Transverse colon (tissue), 3 donors: ENCODE data around the gene ABCC1.

ENCODE experiments used
- EP300 ChIP-seq: sonication (generic); formaldehyde crosslinking; IDR thresholded peaks from one replicate; pipeline ENCODE4 v1.6.1; 2017; ENCODE audit warnings: antibody characterized with exemption, low read depth
- POLR2A ChIP-seq: fragments of 450-650 bp; IDR thresholded peaks from one replicate; pipeline ENCODE4 v1.6.1; 2016; ENCODE audit warnings: antibody characterized with exemption, mild to moderate bottlenecking, moderate library complexity
- TF ChIP-seq, protein P1 (sequence below), 5 experiments: fragments of 200-600 bp in 3 of 5; fragments of 450-650 bp in 2 of 5; sonication (generic) in 3 of 5; IDR thresholded peaks; 1 replicate in 2 of 5; 2 replicates in 3 of 5; pipeline ENCODE4 v1.5.1; 2016 to 2017; ENCODE audit warnings: antibody characterized with exemption in 5 of 5, inconsistent platforms in 3 of 5, mild to moderate bottlenecking in 2 of 5, moderate library complexity in 1 of 5

DNA sequence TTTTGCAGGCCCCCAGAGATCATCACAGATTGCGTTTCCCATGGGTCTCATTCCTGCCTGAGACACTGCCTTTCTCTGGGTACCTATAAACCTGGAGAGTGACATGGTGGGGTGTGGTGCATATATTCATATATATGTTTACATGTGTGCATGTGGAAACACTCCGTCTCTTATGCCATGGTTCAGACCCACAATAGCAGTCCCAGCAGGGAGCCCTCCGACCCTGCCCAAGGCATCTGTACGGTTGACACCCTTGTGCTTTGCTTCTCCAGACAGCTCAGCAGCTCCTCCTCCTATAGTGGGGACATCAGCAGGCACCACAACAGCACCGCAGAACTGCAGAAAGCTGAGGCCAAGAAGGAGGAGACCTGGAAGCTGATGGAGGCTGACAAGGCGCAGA is 157.1 kb downstream of the ABCC1 start:
- TF ChIP-seq, protein P1, sequence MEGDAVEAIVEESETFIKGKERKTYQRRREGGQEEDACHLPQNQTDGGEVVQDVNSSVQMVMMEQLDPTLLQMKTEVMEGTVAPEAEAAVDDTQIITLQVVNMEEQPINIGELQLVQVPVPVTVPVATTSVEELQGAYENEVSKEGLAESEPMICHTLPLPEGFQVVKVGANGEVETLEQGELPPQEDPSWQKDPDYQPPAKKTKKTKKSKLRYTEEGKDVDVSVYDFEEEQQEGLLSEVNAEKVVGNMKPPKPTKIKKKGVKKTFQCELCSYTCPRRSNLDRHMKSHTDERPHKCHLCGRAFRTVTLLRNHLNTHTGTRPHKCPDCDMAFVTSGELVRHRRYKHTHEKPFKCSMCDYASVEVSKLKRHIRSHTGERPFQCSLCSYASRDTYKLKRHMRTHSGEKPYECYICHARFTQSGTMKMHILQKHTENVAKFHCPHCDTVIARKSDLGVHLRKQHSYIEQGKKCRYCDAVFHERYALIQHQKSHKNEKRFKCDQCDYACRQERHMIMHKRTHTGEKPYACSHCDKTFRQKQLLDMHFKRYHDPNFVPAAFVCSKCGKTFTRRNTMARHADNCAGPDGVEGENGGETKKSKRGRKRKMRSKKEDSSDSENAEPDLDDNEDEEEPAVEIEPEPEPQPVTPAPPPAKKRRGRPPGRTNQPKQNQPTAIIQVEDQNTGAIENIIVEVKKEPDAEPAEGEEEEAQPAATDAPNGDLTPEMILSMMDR (IDR thresholded peaks at IDR 0.05): no peak
- TF ChIP-seq POLR2A (no peak), EP300 (no peak)
